Measurements from ENCODE around the gene TSPAN14. TPM values are rescaled to one million over a fixed set of nuclear protein-coding genes. Genes with fewer than 3 reads are reported as not detected.

Gene TSPAN14
- total RNA-seq, 4 donors from 2014 or later: 61.6 to 83.4 (median 77.9) TPM

- DNase-seq: no peak
- WGBS, 2 donors: 59 to 67% methylated on average over 5 of the region's 5 CpGs
- Histone ChIP-seq H3K36me3 (no peaks in the 10 kb centered on the region), H3K4me1 (peaks cover 7 to 12% of the 10 kb centered on the region in 2 donors), H3K27ac (no peak overlapping the region), H3K4me3 (replicated peaks in 1 of 3) (no peak overlapping the region), H3K9me3 (no peaks in the 10 kb centered on the region), H3K27me3 (no peaks in the 10 kb centered on the region)
- no peak for TF ChIP-seq CTCF (IDR thresholded peaks at IDR 0.05)
- no peak for TF ChIP-seq POLR2A (IDR thresholded peaks at IDR 0.05)
- intact Hi-C loops (cut with DNase I): no loop called here
Observed at GRCh38 chr10:80555415-80555814, 101.3 kb downstream of the TSPAN14 start.

GRCh38 chr10:80561950-80562349 is 107.8 kb downstream of the TSPAN14 start:
- Histone ChIP-seq H3K27ac (no peak overlapping the region), H3K9me3 (no peaks in the 10 kb centered on the region), H3K36me3 (no peaks in the 10 kb centered on the region), H3K27me3 (no peaks in the 10 kb centered on the region), H3K4me1 (no peaks in the 10 kb centered on the region), H3K4me3 (replicated peaks in 1 of 3) (no peak overlapping the region)
- DNase-seq: no peak
- intact Hi-C loops (cut with DNase I): no loop called here
- TF ChIP-seq POLR2A (IDR thresholded peaks at IDR 0.05) (no peak), CTCF (IDR thresholded peaks at IDR 0.05) (no peak)

- H3K27ac ChIP-seq: no peak overlapping the region
Observed at GRCh38 chr10:80567292-80567691, 113.2 kb downstream of the TSPAN14 start.

GRCh38 chr10:80569131-80569895 is 115.2 kb downstream of the TSPAN14 start:
- no peaks in the 10 kb centered on the region for H3K27me3 ChIP-seq
- no peak overlapping the region for H3K4me3 ChIP-seq (replicated peaks in 1 of 3)
- WGBS, 2 donors: 91 to 92% methylated on average over 15 of the region's 15 CpGs
- no peak for TF ChIP-seq CTCF (IDR thresholded peaks at IDR 0.05)
- no peak for TF ChIP-seq POLR2A (IDR thresholded peaks at IDR 0.05)
- no peaks in the 10 kb centered on the region for H3K36me3 ChIP-seq
- no peak overlapping the region for H3K27ac ChIP-seq
- intact Hi-C loops (cut with DNase I): no loop called here
- no peak for DNase-seq
- H3K9me3 ChIP-seq: no peaks in the 10 kb centered on the region
- H3K4me1 ChIP-seq: no peaks in the 10 kb centered on the region

More at GRCh38 chr10:80567292-80567691, 113.2 kb downstream of the TSPAN14 start:
- no peak for DNase-seq
- no peaks in the 10 kb centered on the region for H3K9me3 ChIP-seq
- 78 to 84% methylated on average over 2 of the region's 2 CpGs for WGBS, 2 donors
- TF ChIP-seq CTCF (IDR thresholded peaks at IDR 0.05) (no peak), POLR2A (IDR thresholded peaks at IDR 0.05) (no peak)
- no peaks in the 10 kb centered on the region for H3K27me3 ChIP-seq
- H3K4me3 ChIP-seq (replicated peaks in 1 of 3): no peak overlapping the region
- no peaks in the 10 kb centered on the region for H3K36me3 ChIP-seq
- H3K4me1 ChIP-seq: no peaks in the 10 kb centered on the region
- intact Hi-C loops (cut with DNase I): no loop called here

GRCh38 chr10:80571352-80571751 is 117.2 kb downstream of the TSPAN14 start:
- no peaks in the 10 kb centered on the region for H3K4me1 ChIP-seq
- no peaks in the 10 kb centered on the region for H3K9me3 ChIP-seq
- no peak for TF ChIP-seq POLR2A (IDR thresholded peaks at IDR 0.05)
- no peak for TF ChIP-seq CTCF (IDR thresholded peaks at IDR 0.05)
- H3K4me3 ChIP-seq (replicated peaks in 1 of 3): no peak overlapping the region
- no peaks in the 10 kb centered on the region for H3K36me3 ChIP-seq
- intact Hi-C loops (cut with DNase I): no loop called here
- no peak for DNase-seq
- 95 to 96% methylated on average over 9 of the region's 9 CpGs for WGBS, 2 donors
- no peaks in the 10 kb centered on the region for H3K27me3 ChIP-seq
- no peak overlapping the region for H3K27ac ChIP-seq
